Mesenchymal stem cell (in vitro differentiated cells and primary cell): ENCODE data around the gene NAMPT.

Experiments
- DNase-seq: peaks from one replicate; pipeline ENCODE4 v3.0.0-alpha.2; 2013
- H2AFZ ChIP-seq: one replicate; pipeline ENCODE4 v1.6.1; 2013; ENCODE audit warnings: low read depth, mild to moderate bottlenecking, control low read depth, inconsistent platforms, low read length, moderate library complexity
- H2AK5ac ChIP-seq: 2 replicates; pipeline ENCODE4 v1.6.1; 2013; ENCODE audit warnings: low read length, moderate library complexity, mild to moderate bottlenecking, inconsistent platforms; ENCODE audit not compliant: severe bottlenecking
- H2BK120ac ChIP-seq: one replicate; pipeline ENCODE4 v1.6.1; 2013; ENCODE audit warnings: low read depth, mild to moderate bottlenecking, inconsistent platforms, low read length, moderate library complexity
- H2BK12ac ChIP-seq, 2 experiments: one replicate each; pipeline ENCODE4 v1.6.1; 2013; ENCODE audit warnings: inconsistent platforms in 2 of 2, low read length in 2 of 2, mild to moderate bottlenecking in 2 of 2, moderate library complexity in 2 of 2, control low read depth in 1 of 2
- H2BK15ac ChIP-seq: one replicate; pipeline ENCODE4 v1.6.1; 2013; ENCODE audit warnings: mild to moderate bottlenecking, low read depth, inconsistent platforms; ENCODE audit not compliant: poor library complexity, severe bottlenecking
- H2BK5ac ChIP-seq: 2 replicates; pipeline ENCODE4 v1.6.1; 2013; ENCODE audit warnings: low read depth, mild to moderate bottlenecking, low read length, control low read depth, inconsistent platforms; ENCODE audit not compliant: poor library complexity, severe bottlenecking
- H3K14ac ChIP-seq, 2 experiments: one replicate each; pipeline ENCODE4 v1.6.1; 2013; ENCODE audit warnings: inconsistent platforms in 2 of 2, low read length in 2 of 2, control low read depth in 1 of 2, mild to moderate bottlenecking in 1 of 2, moderate library complexity in 1 of 2
- H3K18ac ChIP-seq, 2 experiments: one replicate each; pipeline ENCODE4 v1.6.1; 2013; ENCODE audit warnings: inconsistent platforms in 2 of 2, low read length in 2 of 2, control low read depth in 1 of 2, low read depth in 1 of 2, mild to moderate bottlenecking in 1 of 2
- H3K23ac ChIP-seq, 2 experiments: one replicate each; pipeline ENCODE4 v1.6.1; 2013; ENCODE audit warnings: inconsistent platforms in 2 of 2, low read length in 2 of 2, mild to moderate bottlenecking in 2 of 2, moderate library complexity in 2 of 2, control low read depth in 1 of 2
- H3K27ac ChIP-seq: 2 replicates; pipeline ENCODE4 v1.5.1; 2013; ENCODE audit warnings: mild to moderate bottlenecking, moderate library complexity, low read length, control low read depth, inconsistent platforms; ENCODE audit not compliant: poor library complexity, severe bottlenecking
- H3K27me3 ChIP-seq, 2 experiments: 2 replicates each; pipeline versions ENCODE4 v1.6.1 to v1.7.0; 2013; ENCODE audit warnings: low read length in 2 of 2, mild to moderate bottlenecking in 2 of 2, moderate library complexity in 2 of 2, control low read depth in 1 of 2, inconsistent platforms in 1 of 2; ENCODE audit not compliant: control insufficient read depth in 1 of 2, insufficient read depth in 1 of 2
- H3K36me3 ChIP-seq, 2 experiments: 2 replicates each; pipeline versions ENCODE4 v1.6.1 to v1.7.0; 2013; ENCODE audit warnings: low read length in 2 of 2, control low read depth in 1 of 2, inconsistent platforms in 1 of 2, low read depth in 1 of 2, mild to moderate bottlenecking in 1 of 2; ENCODE audit not compliant: insufficient read depth in 2 of 2, control insufficient read depth in 1 of 2
- H3K4ac ChIP-seq, 2 experiments: one replicate each; pipeline ENCODE4 v1.6.1; 2013; ENCODE audit warnings: inconsistent platforms in 2 of 2, low read length in 2 of 2, mild to moderate bottlenecking in 2 of 2, moderate library complexity in 2 of 2, control low read depth in 1 of 2, low read depth in 1 of 2
- H3K4me1 ChIP-seq: 2 replicates; pipeline ENCODE4 v1.6.1; 2013; ENCODE audit warnings: low read depth, low read length, control low read depth; ENCODE audit not compliant: control insufficient read depth, insufficient read depth
- H3K4me2 ChIP-seq: 2 replicates; pipeline ENCODE4 v1.6.1; 2013; ENCODE audit warnings: low read length, mild to moderate bottlenecking, inconsistent platforms; ENCODE audit not compliant: poor library complexity, severe bottlenecking
- H3K4me3 ChIP-seq, 2 experiments: 2 replicates each; pipeline versions ENCODE4 v1.5.1 to v1.7.0; 2013; ENCODE audit warnings: low read length in 2 of 2, mild to moderate bottlenecking in 2 of 2, control low read depth in 1 of 2, low read depth in 1 of 2; ENCODE audit not compliant: insufficient read depth in 1 of 2
- H3K79me1 ChIP-seq: replicated peaks from 2 replicates; pipeline ENCODE4 v1.6.1; 2013; ENCODE audit warnings: mild to moderate bottlenecking, control low read depth, low read length, inconsistent platforms; ENCODE audit not compliant: poor library complexity, severe bottlenecking
- H3K9ac ChIP-seq: 2 replicates; pipeline ENCODE4 v1.7.0; 2013; ENCODE audit warnings: mild to moderate bottlenecking, low read length, moderate library complexity
- H3K9me3 ChIP-seq: 2 replicates; pipeline ENCODE4 v1.7.0; 2013; ENCODE audit warnings: mild to moderate bottlenecking, low read length; ENCODE audit not compliant: control insufficient read depth
- H4K8ac ChIP-seq: one replicate; pipeline ENCODE4 v1.6.1; 2013; ENCODE audit warnings: inconsistent platforms, mild to moderate bottlenecking, low read length, moderate library complexity
- H4K91ac ChIP-seq: one replicate; pipeline ENCODE4 v1.6.1; 2013; ENCODE audit warnings: mild to moderate bottlenecking, low read length, inconsistent platforms
- WGBS: methylation state at CpG from one replicate; pipeline ENCODE4 v1.1.7; 2013; ENCODE audit warnings: mixed read lengths; 5-methylcytosine and 5-hydroxymethylcytosine counted together

NAMPT gene

GRCh38 chr7:106287786-106288185, 3.0 kb upstream of the NAMPT start:
- Histone ChIP-seq H2BK12ac (peak overlapping the region in 1 of 2 experiments; percentile 47), H3K23ac (no peak overlapping the region), H3K27me3 (no peaks in the 10 kb centered on the region), H3K79me1 (no peaks in the 10 kb centered on the region), H3K4ac (peak overlapping the region in 1 of 2 experiments; percentile 30), H3K18ac (no peak overlapping the region), H3K4me2 (no peak overlapping the region), H3K4me1 (no peaks in the 10 kb centered on the region), H2BK5ac (no peak overlapping the region), H3K9ac (no peak overlapping the region), H3K27ac (no peak overlapping the region), H2AK5ac (no peak overlapping the region), H3K14ac (no peak overlapping the region), H3K36me3 (no peaks in the 10 kb centered on the region), H4K91ac (no peak overlapping the region), H2BK15ac (no peak overlapping the region), H3K9me3 (no peaks in the 10 kb centered on the region), H2BK120ac (no peak overlapping the region), H4K8ac (no peak overlapping the region), H3K4me3 (no peak overlapping the region), H2AFZ (no peak overlapping the region)
- DNase-seq = no peak
- 92% methylated on average over 3 of the region's 3 CpGs for WGBS

GRCh38 chr7:106285855-106286492, 1.2 kb upstream of the NAMPT start:
- Histone ChIP-seq H3K4me3 (peak overlapping the region; percentile 63 to 90), H3K36me3 (no peaks in the 10 kb centered on the region), H3K18ac (peak overlapping the region in 1 of 2 experiments; percentile 82), H3K27me3 (no peaks in the 10 kb centered on the region), H4K8ac (no peak overlapping the region), H3K27ac (peak overlapping the region; percentile 97), H3K4me1 (no peaks in the 10 kb centered on the region), H3K4ac (peak overlapping the region in 1 of 2 experiments; percentile 45), H2BK120ac (no peak overlapping the region), H3K9ac (peak overlapping the region; percentile 99), H2AFZ (peak overlapping the region; percentile 59), H4K91ac (no peak overlapping the region), H3K23ac (peak overlapping the region in 1 of 2 experiments; percentile 64), H3K79me1 (no peaks in the 10 kb centered on the region), H2BK12ac (no peak overlapping the region), H3K4me2 (peak overlapping the region; percentile 80), H2BK5ac (no peak overlapping the region), H3K14ac (no peak overlapping the region), H2BK15ac (peak overlapping the region; percentile 92), H2AK5ac (peak overlapping the region; percentile 63), H3K9me3 (no peaks in the 10 kb centered on the region)
- 50% methylated on average over 11 of the region's 14 CpGs for WGBS
- no peak for DNase-seq

GRCh38 chr7:106285051-106285854, 470 bp upstream of the NAMPT start:
- Histone ChIP-seq H3K18ac (peak overlapping the region; percentile 82 to 96), H3K27ac (peak overlapping the region; percentile 97), H3K4me1 (no peaks in the 10 kb centered on the region), H3K23ac (peak overlapping the region in 1 of 2 experiments; percentile 64), H3K14ac (peak overlapping the region in 1 of 2 experiments; percentile 19), H2BK120ac (peak overlapping the region; percentile 86), H3K9ac (peak overlapping the region; percentile 99), H3K27me3 (no peaks in the 10 kb centered on the region), H3K4me2 (peak overlapping the region; percentile 80), H2BK15ac (peak overlapping the region; percentile 92), H3K79me1 (no peaks in the 10 kb centered on the region), H2BK12ac (peak overlapping the region; percentile 4 to 78), H3K36me3 (peaks cover 0 to 2% of the 10 kb centered on the region in 2 experiments), H4K91ac (peak overlapping the region; percentile 95), H2AFZ (peak overlapping the region; percentile 59), H2AK5ac (peak overlapping the region; percentile 63), H4K8ac (peak overlapping the region; percentile 97), H3K4me3 (peak overlapping the region; percentile 83 to 90), H3K4ac (peak overlapping the region; percentile 45 to 77), H3K9me3 (no peaks in the 10 kb centered on the region), H2BK5ac (peak overlapping the region; percentile 91)
- peak; percentile 99 for DNase-seq
- under 1% methylated on average over 57 of the region's 70 CpGs for WGBS
